Measurements from ENCODE around the gene RPS15.

- no peak for TF ChIP-seq POLR2A (IDR thresholded peaks at IDR 0.05; ENCODE audit: low read depth, low read length)
- TF ChIP-seq, protein P1, sequence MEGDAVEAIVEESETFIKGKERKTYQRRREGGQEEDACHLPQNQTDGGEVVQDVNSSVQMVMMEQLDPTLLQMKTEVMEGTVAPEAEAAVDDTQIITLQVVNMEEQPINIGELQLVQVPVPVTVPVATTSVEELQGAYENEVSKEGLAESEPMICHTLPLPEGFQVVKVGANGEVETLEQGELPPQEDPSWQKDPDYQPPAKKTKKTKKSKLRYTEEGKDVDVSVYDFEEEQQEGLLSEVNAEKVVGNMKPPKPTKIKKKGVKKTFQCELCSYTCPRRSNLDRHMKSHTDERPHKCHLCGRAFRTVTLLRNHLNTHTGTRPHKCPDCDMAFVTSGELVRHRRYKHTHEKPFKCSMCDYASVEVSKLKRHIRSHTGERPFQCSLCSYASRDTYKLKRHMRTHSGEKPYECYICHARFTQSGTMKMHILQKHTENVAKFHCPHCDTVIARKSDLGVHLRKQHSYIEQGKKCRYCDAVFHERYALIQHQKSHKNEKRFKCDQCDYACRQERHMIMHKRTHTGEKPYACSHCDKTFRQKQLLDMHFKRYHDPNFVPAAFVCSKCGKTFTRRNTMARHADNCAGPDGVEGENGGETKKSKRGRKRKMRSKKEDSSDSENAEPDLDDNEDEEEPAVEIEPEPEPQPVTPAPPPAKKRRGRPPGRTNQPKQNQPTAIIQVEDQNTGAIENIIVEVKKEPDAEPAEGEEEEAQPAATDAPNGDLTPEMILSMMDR (IDR thresholded peaks at IDR 0.05; ENCODE audit: extremely low read depth in 1 of 2, insufficient read depth in 1 of 2, low read depth in 1 of 2, low read length in 2 of 2): no peak
- TF ChIP-seq, protein P2, sequence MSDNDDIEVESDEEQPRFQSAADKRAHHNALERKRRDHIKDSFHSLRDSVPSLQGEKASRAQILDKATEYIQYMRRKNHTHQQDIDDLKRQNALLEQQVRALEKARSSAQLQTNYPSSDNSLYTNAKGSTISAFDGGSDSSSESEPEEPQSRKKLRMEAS (IDR thresholded peaks at IDR 0.05; ENCODE audit: insufficient read depth, insufficient read length): no peak
- no peak for TF ChIP-seq JUN (IDR thresholded peaks at IDR 0.05; ENCODE audit: borderline replicate concordance, insufficient read depth, insufficient read length, low read depth)
Observed at GRCh38 chr19:1433119-1434039, 4.8 kb upstream of the RPS15 start.
